ENCODE data around the gene FKBP1B. TPM values are rescaled to one million over a fixed set of nuclear protein-coding genes. Genes with fewer than 3 reads are reported as not detected.
A peak's percentile ranks its signal among the peaks of the same experiment; 100 is the strongest.

FKBP1B gene
- total RNA-seq (4.4 TPM), polyA plus RNA-seq (9.3 TPM)
- long read RNA-seq, donor 1: 0 reads
- long read RNA-seq, donor 2, transcript FKBP1B-201 (4 exons, 952 nt): major isoform, 6 of 6 reads
- long read RNA-seq, donor 2, partial matches to known transcripts: 0 of 6 reads
- long read RNA-seq, donor 2, other reads (novel, unspliced or antisense): 0 of 6 reads
- long read RNA-seq, donor 3: 0 reads
- long read RNA-seq, donor 4: 0 reads
- long read RNA-seq, donor 5, partial matches to known transcripts: 810 of 889 reads
- long read RNA-seq, donor 5, other reads (novel, unspliced or antisense): 78 of 889 reads
- long read RNA-seq, donor 6, partial matches to known transcripts: 0 of 2 reads
- long read RNA-seq, donor 6, other reads (novel, unspliced or antisense): 0 of 2 reads
- long read RNA-seq, donor 7, partial matches to known transcripts: 103 of 476 reads
- long read RNA-seq, donor 7, other reads (novel, unspliced or antisense): 370 of 476 reads
- long read RNA-seq, donor 8, partial matches to known transcripts: 0 of 1 reads
- long read RNA-seq, donor 8, other reads (novel, unspliced or antisense): 0 of 1 reads
- long read RNA-seq, donor 9: 0 reads
- long read RNA-seq, donor 10, partial matches to known transcripts: 0 of 3 reads
- long read RNA-seq, donor 10, other reads (novel, unspliced or antisense): 0 of 3 reads

DNA sequence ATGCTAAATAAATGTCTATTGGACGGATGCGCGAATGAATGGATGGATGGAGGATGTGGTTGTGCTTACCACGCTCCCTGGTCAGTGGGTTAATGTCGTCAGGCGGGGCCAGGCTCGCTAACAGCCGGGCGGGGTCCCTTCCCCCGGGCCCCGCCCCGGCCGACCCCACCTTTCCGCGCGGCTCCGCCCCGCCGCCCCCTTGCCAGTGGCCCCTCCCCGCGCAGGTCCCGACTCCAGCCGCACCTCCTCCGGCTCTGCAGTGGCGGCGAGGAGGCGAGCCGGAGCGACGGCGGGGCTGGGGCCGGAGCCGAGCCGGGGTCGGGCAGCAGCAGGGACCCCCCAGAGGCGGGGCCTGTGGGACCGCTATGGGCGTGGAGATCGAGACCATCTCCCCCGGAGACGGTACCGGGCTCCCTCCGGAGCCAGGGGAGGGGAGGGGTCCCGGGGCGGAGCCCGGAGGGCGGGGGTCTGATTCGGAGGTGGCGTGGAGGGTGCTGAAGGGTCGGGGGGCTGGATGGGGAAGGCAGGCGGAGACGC, at the start of gene FKBP1B:
Gene FKBP1B, plus strand, starts transcription at position 257 of the 537 bp plus-strand sequence. Its CDS starts 109 bp downstream, at position 366.
- H3K27me3 ChIP-seq (ENCODE audit: control insufficient read depth in 2 of 2, insufficient read depth in 1 of 2, low read length in 1 of 2): peaks cover 12 to 56% of the 10 kb centered on the region in 2 donors
- peaks cover 0 to 6% of the 10 kb centered on the region in 2 donors for H3K9me3 ChIP-seq (ENCODE audit: control insufficient read depth in 2 of 2, insufficient read depth in 1 of 2, low read length in 1 of 2)
- no peaks in the 10 kb centered on the region for H3K36me3 ChIP-seq (ENCODE audit: control insufficient read depth in 2 of 2, insufficient read depth in 2 of 2, low read length in 1 of 2)
- DNase-seq (ENCODE audit: low read depth in 6 of 9, low spot score in 9 of 9): peak in 3 of 9 donors; percentile 18 to 51 (median 21)
- peak within 1 kb of the TSS; percentile 49 to 70 for H3K4me3 ChIP-seq (ENCODE audit: low read length in 2 of 2)
- H3K27ac ChIP-seq (ENCODE audit: low read depth in 1 of 2, low read length in 1 of 2): peak within 1 kb of the TSS in 1 of 2 donors; percentile 39
- under 1% methylated on average over 52 of the region's 52 CpGs for WGBS
- peaks cover 13 to 19% of the 10 kb centered on the region in 2 donors for H3K4me1 ChIP-seq (ENCODE audit: control insufficient read depth in 2 of 2, insufficient read depth in 2 of 2, low read length in 2 of 2)

DNA sequence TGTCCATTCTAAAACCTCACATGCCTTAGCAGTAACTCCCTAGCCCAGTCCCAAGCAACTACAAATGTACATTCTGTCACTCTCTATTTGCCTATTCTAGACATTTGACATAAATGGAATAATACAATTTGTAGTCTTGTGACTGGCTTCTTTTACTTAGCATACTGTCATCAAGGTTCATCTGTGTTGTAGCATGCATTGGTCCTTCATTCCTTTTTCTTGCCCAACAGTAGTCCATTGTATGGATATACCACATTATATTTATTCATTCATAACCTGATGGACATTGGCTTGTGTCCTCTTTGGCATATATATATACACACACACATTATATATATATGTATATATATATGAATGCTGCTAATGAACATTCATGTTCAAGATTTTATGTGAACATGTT, 41.8 kb upstream of the FKBP1B start:
- no peak for DNase-seq (ENCODE audit: low read depth in 6 of 9, low spot score in 9 of 9)
- peaks cover 12 to 34% of the 10 kb centered on the region in 2 donors for H3K27me3 ChIP-seq (ENCODE audit: control insufficient read depth in 2 of 2, insufficient read depth in 1 of 2, low read length in 1 of 2)
- H3K4me3 ChIP-seq (ENCODE audit: low read length in 2 of 2): no peak overlapping the region
- peaks cover 7 to 10% of the 10 kb centered on the region in 2 donors for H3K4me1 ChIP-seq (ENCODE audit: control insufficient read depth in 2 of 2, insufficient read depth in 2 of 2, low read length in 2 of 2)
- peaks cover 0 to 6% of the 10 kb centered on the region in 2 donors for H3K9me3 ChIP-seq (ENCODE audit: control insufficient read depth in 2 of 2, insufficient read depth in 1 of 2, low read length in 1 of 2)
- no peaks in the 10 kb centered on the region for H3K36me3 ChIP-seq (ENCODE audit: control insufficient read depth in 2 of 2, insufficient read depth in 2 of 2, low read length in 1 of 2)
- no peak overlapping the region for H3K27ac ChIP-seq (ENCODE audit: low read depth in 1 of 2, low read length in 1 of 2)

DNA sequence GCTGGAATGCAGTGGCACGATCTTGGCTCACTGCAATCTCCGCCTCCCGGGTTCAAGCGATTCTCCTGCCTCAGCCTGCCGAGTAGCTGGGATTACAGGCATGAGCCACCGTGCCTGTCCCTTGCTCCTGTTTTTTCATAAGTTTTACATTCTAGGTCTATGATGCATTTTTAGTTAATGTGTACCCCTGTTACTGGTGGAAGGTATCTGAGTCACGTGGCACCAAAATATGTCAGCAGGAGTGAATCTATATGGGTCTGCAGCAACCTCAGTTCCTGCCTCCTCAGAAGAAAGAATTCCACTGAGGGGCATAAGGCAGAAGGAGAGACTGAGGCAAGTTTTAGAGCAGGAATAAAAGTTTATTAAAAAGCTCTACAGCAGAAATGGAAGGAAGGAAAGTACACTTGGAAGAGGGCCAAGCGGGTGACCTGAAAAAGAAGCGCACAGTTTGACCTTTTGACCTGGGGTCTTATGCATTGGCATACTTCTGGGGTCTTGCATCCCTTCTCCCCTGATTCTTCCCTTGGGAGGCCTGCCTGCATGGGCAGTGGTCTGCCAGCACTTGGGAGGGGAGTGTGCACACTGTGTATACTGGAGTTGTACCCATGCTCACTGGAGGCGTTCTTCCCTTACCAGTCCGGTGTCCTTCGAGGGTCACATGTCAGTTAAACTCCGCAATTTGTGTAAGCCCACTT, 40.7 kb upstream of the FKBP1B start:
- H3K4me1 ChIP-seq (ENCODE audit: control insufficient read depth in 2 of 2, insufficient read depth in 2 of 2, low read length in 2 of 2): peaks cover 7 to 10% of the 10 kb centered on the region in 2 donors
- H3K27ac ChIP-seq (ENCODE audit: low read depth in 1 of 2, low read length in 1 of 2): no peak overlapping the region
- peaks cover 0 to 6% of the 10 kb centered on the region in 2 donors for H3K9me3 ChIP-seq (ENCODE audit: control insufficient read depth in 2 of 2, insufficient read depth in 1 of 2, low read length in 1 of 2)
- 91% methylated on average over 13 of the region's 13 CpGs for WGBS
- no peak overlapping the region for H3K4me3 ChIP-seq (ENCODE audit: low read length in 2 of 2)
- H3K36me3 ChIP-seq (ENCODE audit: control insufficient read depth in 2 of 2, insufficient read depth in 2 of 2, low read length in 1 of 2): no peaks in the 10 kb centered on the region
- peaks cover 12 to 36% of the 10 kb centered on the region in 2 donors for H3K27me3 ChIP-seq (ENCODE audit: control insufficient read depth in 2 of 2, insufficient read depth in 1 of 2, low read length in 1 of 2)
- no peak for DNase-seq (ENCODE audit: low read depth in 6 of 9, low spot score in 9 of 9)

GRCh38 chr2:24009367-24009679, 40.2 kb upstream of the FKBP1B start:
- H3K27ac ChIP-seq (ENCODE audit: low read depth in 1 of 2, low read length in 1 of 2): no peak overlapping the region
- no peak overlapping the region for H3K4me3 ChIP-seq (ENCODE audit: low read length in 2 of 2)
- DNase-seq (ENCODE audit: low read depth in 6 of 9, low spot score in 9 of 9): no peak
- H3K36me3 ChIP-seq (ENCODE audit: control insufficient read depth in 2 of 2, insufficient read depth in 2 of 2, low read length in 1 of 2): no peaks in the 10 kb centered on the region
- 85% methylated on average over 9 of the region's 9 CpGs for WGBS
- peaks cover 12 to 36% of the 10 kb centered on the region in 2 donors for H3K27me3 ChIP-seq (ENCODE audit: control insufficient read depth in 2 of 2, insufficient read depth in 1 of 2, low read length in 1 of 2)
- peaks cover 0 to 6% of the 10 kb centered on the region in 2 donors for H3K9me3 ChIP-seq (ENCODE audit: control insufficient read depth in 2 of 2, insufficient read depth in 1 of 2, low read length in 1 of 2)
- H3K4me1 ChIP-seq (ENCODE audit: control insufficient read depth in 2 of 2, insufficient read depth in 2 of 2, low read length in 2 of 2): peaks cover 7 to 10% of the 10 kb centered on the region in 2 donors

DNA sequence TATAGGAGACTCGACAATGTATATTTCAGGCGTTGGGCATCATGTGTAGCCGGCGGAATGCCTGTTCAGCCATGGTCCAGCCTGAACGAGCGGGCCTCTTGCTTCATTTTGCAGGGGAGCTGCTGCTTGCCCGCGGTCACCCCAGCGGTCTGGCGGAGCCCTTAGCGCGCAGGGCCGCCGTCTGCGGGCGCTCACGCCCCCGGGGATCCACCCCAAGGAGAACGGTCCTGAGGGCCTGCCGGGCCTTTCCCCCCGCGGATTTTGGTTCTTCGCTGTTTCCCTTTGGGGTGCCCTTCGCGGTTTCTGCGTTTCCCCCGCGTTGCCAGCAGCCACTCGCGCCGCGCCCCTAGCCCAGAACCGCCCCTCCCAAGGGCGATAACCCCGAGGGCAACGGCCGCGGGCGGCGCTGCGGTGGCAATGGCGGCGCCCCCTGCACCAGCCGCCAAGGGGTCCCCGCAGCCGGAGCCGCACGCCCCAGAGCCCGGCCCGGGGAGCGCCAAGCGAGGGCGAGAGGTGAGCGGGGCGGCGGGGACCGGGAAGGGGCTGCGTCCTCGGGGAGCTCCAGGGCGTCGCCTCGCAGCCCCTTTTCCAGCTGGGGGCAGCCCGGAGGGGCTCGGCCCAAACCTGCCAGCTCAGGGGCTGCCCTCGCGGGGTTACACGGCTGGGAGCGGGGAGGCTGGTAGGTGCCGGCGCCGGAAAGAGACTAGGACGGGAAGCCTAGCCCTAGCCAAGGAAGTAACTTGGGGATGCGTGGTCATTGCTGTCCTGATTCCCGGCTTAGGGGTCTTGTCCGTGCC, 39.7 kb upstream of the FKBP1B start, which contains the start of gene MFSD2B:
Gene MFSD2B, plus strand, starts transcription at position 406 of the 797 bp plus-strand sequence. Its CDS starts 12 bp downstream, at position 418.
- peak in 1 of 9 donors; percentile 21 for DNase-seq (ENCODE audit: low read depth in 6 of 9, low spot score in 9 of 9)
- H3K36me3 ChIP-seq (ENCODE audit: control insufficient read depth in 2 of 2, insufficient read depth in 2 of 2, low read length in 1 of 2): no peaks in the 10 kb centered on the region
- H3K4me1 ChIP-seq (ENCODE audit: control insufficient read depth in 2 of 2, insufficient read depth in 2 of 2, low read length in 2 of 2): peaks cover 7 to 10% of the 10 kb centered on the region in 2 donors
- peaks cover 0 to 6% of the 10 kb centered on the region in 2 donors for H3K9me3 ChIP-seq (ENCODE audit: control insufficient read depth in 2 of 2, insufficient read depth in 1 of 2, low read length in 1 of 2)
- peak within 1 kb of the TSS in 1 of 2 donors; percentile 11 for H3K27ac ChIP-seq (ENCODE audit: low read depth in 1 of 2, low read length in 1 of 2)
- H3K4me3 ChIP-seq (ENCODE audit: low read length in 2 of 2): peak within 1 kb of the TSS; percentile 24 to 47
- WGBS: 5% methylated on average over 75 of the region's 75 CpGs
- peaks cover 12 to 36% of the 10 kb centered on the region in 2 donors for H3K27me3 ChIP-seq (ENCODE audit: control insufficient read depth in 2 of 2, insufficient read depth in 1 of 2, low read length in 1 of 2)

GRCh38 chr2:24010477-24011249, 38.9 kb upstream of the FKBP1B start:
- Histone ChIP-seq H3K27ac (ENCODE audit: low read depth in 1 of 2, low read length in 1 of 2) (peak overlapping the region in 1 of 2 donors; percentile 11), H3K27me3 (ENCODE audit: control insufficient read depth in 2 of 2, insufficient read depth in 1 of 2, low read length in 1 of 2) (peaks cover 12 to 36% of the 10 kb centered on the region in 2 donors), H3K4me1 (ENCODE audit: control insufficient read depth in 2 of 2, insufficient read depth in 2 of 2, low read length in 2 of 2) (peaks cover 7 to 10% of the 10 kb centered on the region in 2 donors), H3K9me3 (ENCODE audit: control insufficient read depth in 2 of 2, insufficient read depth in 1 of 2, low read length in 1 of 2) (peaks cover 0 to 6% of the 10 kb centered on the region in 2 donors), H3K4me3 (ENCODE audit: low read length in 2 of 2) (peak overlapping the region; percentile 24 to 47), H3K36me3 (ENCODE audit: control insufficient read depth in 2 of 2, insufficient read depth in 2 of 2, low read length in 1 of 2) (no peaks in the 10 kb centered on the region)
- 67% methylated on average over 37 of the region's 37 CpGs for WGBS
- DNase-seq (ENCODE audit: low read depth in 6 of 9, low spot score in 9 of 9): no peak

GRCh38 chr2:24011250-24012104, 38.1 kb upstream of the FKBP1B start:
- H3K36me3 ChIP-seq (ENCODE audit: control insufficient read depth in 2 of 2, insufficient read depth in 2 of 2, low read length in 1 of 2): no peaks in the 10 kb centered on the region
- H3K27ac ChIP-seq (ENCODE audit: low read depth in 1 of 2, low read length in 1 of 2): no peak overlapping the region
- H3K27me3 ChIP-seq (ENCODE audit: control insufficient read depth in 2 of 2, insufficient read depth in 1 of 2, low read length in 1 of 2): peaks cover 12 to 36% of the 10 kb centered on the region in 2 donors
- H3K4me3 ChIP-seq (ENCODE audit: low read length in 2 of 2): no peak overlapping the region
- peaks cover 0 to 6% of the 10 kb centered on the region in 2 donors for H3K9me3 ChIP-seq (ENCODE audit: control insufficient read depth in 2 of 2, insufficient read depth in 1 of 2, low read length in 1 of 2)
- DNase-seq (ENCODE audit: low read depth in 6 of 9, low spot score in 9 of 9): no peak
- WGBS: 56% methylated on average over 7 of the region's 7 CpGs
- peaks cover 7 to 10% of the 10 kb centered on the region in 2 donors for H3K4me1 ChIP-seq (ENCODE audit: control insufficient read depth in 2 of 2, insufficient read depth in 2 of 2, low read length in 2 of 2)
